ENCODE results near the gene LRP6. TPM values are rescaled to one million over a fixed set of nuclear protein-coding genes. Genes with fewer than 3 reads are reported as not detected.

The LRP6 gene
- total RNA-seq, 1 experiment from 2014 or later: 28.1 TPM

DNA sequence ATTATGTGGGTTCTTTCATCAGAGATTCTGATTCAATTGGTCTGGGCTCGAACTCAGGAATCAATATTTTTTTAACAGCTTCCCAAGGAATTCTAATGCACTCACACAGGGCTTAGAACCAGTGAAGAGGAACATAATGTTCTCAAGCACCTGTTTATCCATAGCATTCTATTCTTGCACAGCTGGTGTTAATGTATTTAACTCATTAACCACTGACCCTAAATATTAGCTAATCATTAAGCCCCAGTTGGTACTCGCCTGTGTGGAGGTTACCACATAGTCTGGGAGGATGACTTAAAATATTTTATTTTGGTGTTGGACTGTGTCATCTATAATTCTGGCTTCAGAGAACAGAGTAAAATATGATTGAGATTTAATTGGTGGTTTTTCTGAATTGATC is 45.3 kb downstream of the LRP6 start:
- no peak overlapping the region for H3K4me3 ChIP-seq (replicated peaks in 1 of 2; ENCODE audit: low read depth in 1 of 2, low read length in 2 of 2)
- no peak overlapping the region for H3K4me2 ChIP-seq (ENCODE audit: low read length)
- DNase-seq (ENCODE audit: low read depth, low spot score) (no peak), ATAC-seq (no peak)
- H3K27ac ChIP-seq (ENCODE audit: low read depth, low read length): no peak overlapping the region
- RAD21 ChIA-PET (ENCODE audit: low non-redundant PET in 1 of 2, low total read pairs in 2 of 2, uncharacterized antibody in 2 of 2, unreplicated experiment in 2 of 2): no interaction called here
- H3K9ac ChIP-seq (ENCODE audit: low read length): no peak overlapping the region
- no peaks in the 10 kb centered on the region for H3K27me3 ChIP-seq (ENCODE audit: insufficient read depth, low read length)
- H3K79me2 ChIP-seq (ENCODE audit: insufficient read depth, low read length): peaks cover 78% of the 10 kb centered on the region
- intact Hi-C loops (cut with micrococcal nuclease): no loop called here
- H3K36me3 ChIP-seq (ENCODE audit: control insufficient read depth in 1 of 2, insufficient read depth in 2 of 2, low read length in 2 of 2): no peaks in the 10 kb centered on the region
- H3K4me1 ChIP-seq (ENCODE audit: control insufficient read depth in 1 of 2, insufficient read depth in 2 of 2, low read length in 2 of 2): no peaks in the 10 kb centered on the region; a peak in 1 of 4 replicates
- H3K9me2 ChIP-seq (ENCODE audit: insufficient read depth): no peaks in the 10 kb centered on the region
- no peak overlapping the region for H2AFZ ChIP-seq (ENCODE audit: low read depth, low read length, poor library complexity, severe bottlenecking)
- H4K20me1 ChIP-seq (ENCODE audit: insufficient read depth): no peaks in the 10 kb centered on the region
- POLR2A ChIA-PET: no interaction called here
- no TSS peak for BruUV-seq (replicated peaks)
- TF ChIP-seq FOSL1 (IDR thresholded peaks at IDR 0.05; ENCODE audit: low read depth): no peak
- CTCF ChIA-PET: no interaction called here
- no peaks in the 10 kb centered on the region for H3K9me3 ChIP-seq (ENCODE audit: control insufficient read depth in 1 of 2, insufficient read depth in 1 of 2, low read depth in 1 of 2, low read length in 2 of 2)

DNA sequence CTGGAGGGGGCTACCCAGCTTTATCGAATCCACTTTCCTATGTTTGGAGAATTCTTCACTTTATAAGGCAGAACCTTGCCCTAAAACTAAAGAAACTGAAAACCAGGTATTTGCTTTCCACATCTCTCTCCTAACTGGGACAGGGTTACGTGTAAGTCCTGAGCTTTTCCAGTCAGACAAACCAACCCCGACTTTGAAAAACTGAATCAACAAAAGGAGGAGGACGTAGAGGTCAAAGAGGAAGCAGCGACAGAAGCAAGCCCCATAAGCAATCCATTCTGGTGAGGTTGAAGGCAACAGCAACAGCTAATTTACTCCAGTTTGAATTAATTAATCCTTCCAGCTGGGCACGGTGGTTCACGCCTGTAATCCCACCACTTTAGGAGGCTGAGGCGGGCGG is 47.2 kb downstream of the LRP6 start:
- no peak for ATAC-seq
- H3K4me1 ChIP-seq (ENCODE audit: control insufficient read depth in 1 of 2, insufficient read depth in 2 of 2, low read length in 2 of 2): no peaks in the 10 kb centered on the region; a peak in 1 of 4 replicates
- no peak for DNase-seq (ENCODE audit: low read depth, low spot score)
- H3K27ac ChIP-seq (ENCODE audit: low read depth, low read length): no peak overlapping the region
- intact Hi-C loops (cut with micrococcal nuclease): no loop called here
- H3K4me3 ChIP-seq (replicated peaks in 1 of 2; ENCODE audit: low read depth in 1 of 2, low read length in 2 of 2): no peak overlapping the region
- no peaks in the 10 kb centered on the region; the same call in 1 of the 2 replicates for H4K20me1 ChIP-seq (ENCODE audit: insufficient read depth)
- H3K36me3 ChIP-seq (ENCODE audit: control insufficient read depth in 1 of 2, insufficient read depth in 2 of 2, low read length in 2 of 2): no peaks in the 10 kb centered on the region
- H3K9me3 ChIP-seq (ENCODE audit: control insufficient read depth in 1 of 2, insufficient read depth in 1 of 2, low read depth in 1 of 2, low read length in 2 of 2): no peaks in the 10 kb centered on the region
- no peaks in the 10 kb centered on the region for H3K27me3 ChIP-seq (ENCODE audit: insufficient read depth, low read length)
- CTCF ChIA-PET: no interaction called here
- POLR2A ChIA-PET: interaction anchor here (1.0 kb wide), 1 partner anchor 13 kb away, joined by 3 read pairs; no protein-coding TSS in a partner anchor
- H2AFZ ChIP-seq (ENCODE audit: low read depth, low read length, poor library complexity, severe bottlenecking): no peak overlapping the region
- peaks cover 68% of the 10 kb centered on the region for H3K79me2 ChIP-seq (ENCODE audit: insufficient read depth, low read length)
- no peak overlapping the region for H3K4me2 ChIP-seq (ENCODE audit: low read length)
- RAD21 ChIA-PET (ENCODE audit: low non-redundant PET in 1 of 2, low total read pairs in 2 of 2, uncharacterized antibody in 2 of 2, unreplicated experiment in 2 of 2): no interaction called here
- H3K9ac ChIP-seq (ENCODE audit: low read length): no peak overlapping the region
- no peaks in the 10 kb centered on the region for H3K9me2 ChIP-seq (ENCODE audit: insufficient read depth)
- no TSS peak for BruUV-seq (replicated peaks)
- TF ChIP-seq, protein P1, sequence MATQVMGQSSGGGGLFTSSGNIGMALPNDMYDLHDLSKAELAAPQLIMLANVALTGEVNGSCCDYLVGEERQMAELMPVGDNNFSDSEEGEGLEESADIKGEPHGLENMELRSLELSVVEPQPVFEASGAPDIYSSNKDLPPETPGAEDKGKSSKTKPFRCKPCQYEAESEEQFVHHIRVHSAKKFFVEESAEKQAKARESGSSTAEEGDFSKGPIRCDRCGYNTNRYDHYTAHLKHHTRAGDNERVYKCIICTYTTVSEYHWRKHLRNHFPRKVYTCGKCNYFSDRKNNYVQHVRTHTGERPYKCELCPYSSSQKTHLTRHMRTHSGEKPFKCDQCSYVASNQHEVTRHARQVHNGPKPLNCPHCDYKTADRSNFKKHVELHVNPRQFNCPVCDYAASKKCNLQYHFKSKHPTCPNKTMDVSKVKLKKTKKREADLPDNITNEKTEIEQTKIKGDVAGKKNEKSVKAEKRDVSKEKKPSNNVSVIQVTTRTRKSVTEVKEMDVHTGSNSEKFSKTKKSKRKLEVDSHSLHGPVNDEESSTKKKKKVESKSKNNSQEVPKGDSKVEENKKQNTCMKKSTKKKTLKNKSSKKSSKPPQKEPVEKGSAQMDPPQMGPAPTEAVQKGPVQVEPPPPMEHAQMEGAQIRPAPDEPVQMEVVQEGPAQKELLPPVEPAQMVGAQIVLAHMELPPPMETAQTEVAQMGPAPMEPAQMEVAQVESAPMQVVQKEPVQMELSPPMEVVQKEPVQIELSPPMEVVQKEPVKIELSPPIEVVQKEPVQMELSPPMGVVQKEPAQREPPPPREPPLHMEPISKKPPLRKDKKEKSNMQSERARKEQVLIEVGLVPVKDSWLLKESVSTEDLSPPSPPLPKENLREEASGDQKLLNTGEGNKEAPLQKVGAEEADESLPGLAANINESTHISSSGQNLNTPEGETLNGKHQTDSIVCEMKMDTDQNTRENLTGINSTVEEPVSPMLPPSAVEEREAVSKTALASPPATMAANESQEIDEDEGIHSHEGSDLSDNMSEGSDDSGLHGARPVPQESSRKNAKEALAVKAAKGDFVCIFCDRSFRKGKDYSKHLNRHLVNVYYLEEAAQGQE (IDR thresholded peaks at IDR 0.05; ENCODE audit: low read depth): no peak
- no peak for TF ChIP-seq CBX3 (IDR thresholded peaks at IDR 0.05; ENCODE audit: low read depth)
- no peak for TF ChIP-seq SIN3A (IDR thresholded peaks at IDR 0.05; ENCODE audit: low read depth)

All from HCT116 (cell line).